ENCODE results near the gene DMRT1. TPM values are rescaled to one million over a fixed set of nuclear protein-coding genes. Genes with fewer than 3 reads are reported as not detected.
A peak's percentile ranks its signal among the peaks of the same experiment; 100 is the strongest.

Gene DMRT1
- total and polyA plus RNA-seq, 2 donors (not counting 1 experiment from before 2014, with no cell fraction given): not detected

DNA sequence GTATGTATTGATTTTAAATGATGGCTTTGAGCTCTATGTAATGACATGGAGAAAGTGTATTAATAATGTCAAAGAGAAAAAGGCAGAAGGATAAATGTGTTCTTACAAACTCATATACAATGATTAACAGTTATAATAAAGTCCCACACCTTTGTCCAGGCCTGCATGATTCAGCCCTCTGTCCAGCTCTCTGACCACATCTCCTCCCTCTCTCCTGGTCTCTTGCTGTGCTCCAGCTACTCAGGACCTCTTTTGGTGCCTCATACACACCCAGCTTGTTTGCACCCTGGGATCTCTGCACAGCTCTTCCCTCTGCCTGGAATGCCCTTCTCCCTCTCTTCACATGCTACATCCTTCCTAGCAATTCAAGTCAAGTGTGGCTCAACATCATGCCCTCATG lies 37.5 kb upstream of the DMRT1 start:
- Histone ChIP-seq H4K20me1 (ENCODE audit: control insufficient read depth, extremely low read depth, insufficient read depth, low read length) (no peaks in the 10 kb centered on the region), H3K4me3 (replicated peaks in 1 of 4; ENCODE audit: control extremely low read depth in 1 of 4, insufficient read depth in 1 of 4, low read depth in 3 of 4, low read length in 4 of 4) (no peak overlapping the region), H3K27me3 (ENCODE audit: control insufficient read depth, insufficient read depth, low read length) (no peaks in the 10 kb centered on the region), H3K79me2 (ENCODE audit: control insufficient read depth, insufficient read depth, low read length) (no peaks in the 10 kb centered on the region), H3K36me3 (ENCODE audit: control insufficient read depth, insufficient read depth, low read length) (no peaks in the 10 kb centered on the region), H3K4me1 (ENCODE audit: control insufficient read depth, extremely low read depth, insufficient read depth, low read length) (no peaks in the 10 kb centered on the region), H3K9me3 (ENCODE audit: control insufficient read depth, insufficient read depth, low read depth, low read length) (no peaks in the 10 kb centered on the region), H3K4me2 (ENCODE audit: extremely low read depth, insufficient read depth, low read length) (no peak overlapping the region), H3K9ac (ENCODE audit: insufficient read depth, low read length) (no peak overlapping the region), H3K27ac (ENCODE audit: insufficient read depth, low read length) (no peak overlapping the region), H2AFZ (ENCODE audit: low read length) (no peak overlapping the region)
- DNase-seq (ENCODE audit: low read depth in 2 of 2): peak in 1 of 2 donors; percentile 41
- TF ChIP-seq, protein P1, sequence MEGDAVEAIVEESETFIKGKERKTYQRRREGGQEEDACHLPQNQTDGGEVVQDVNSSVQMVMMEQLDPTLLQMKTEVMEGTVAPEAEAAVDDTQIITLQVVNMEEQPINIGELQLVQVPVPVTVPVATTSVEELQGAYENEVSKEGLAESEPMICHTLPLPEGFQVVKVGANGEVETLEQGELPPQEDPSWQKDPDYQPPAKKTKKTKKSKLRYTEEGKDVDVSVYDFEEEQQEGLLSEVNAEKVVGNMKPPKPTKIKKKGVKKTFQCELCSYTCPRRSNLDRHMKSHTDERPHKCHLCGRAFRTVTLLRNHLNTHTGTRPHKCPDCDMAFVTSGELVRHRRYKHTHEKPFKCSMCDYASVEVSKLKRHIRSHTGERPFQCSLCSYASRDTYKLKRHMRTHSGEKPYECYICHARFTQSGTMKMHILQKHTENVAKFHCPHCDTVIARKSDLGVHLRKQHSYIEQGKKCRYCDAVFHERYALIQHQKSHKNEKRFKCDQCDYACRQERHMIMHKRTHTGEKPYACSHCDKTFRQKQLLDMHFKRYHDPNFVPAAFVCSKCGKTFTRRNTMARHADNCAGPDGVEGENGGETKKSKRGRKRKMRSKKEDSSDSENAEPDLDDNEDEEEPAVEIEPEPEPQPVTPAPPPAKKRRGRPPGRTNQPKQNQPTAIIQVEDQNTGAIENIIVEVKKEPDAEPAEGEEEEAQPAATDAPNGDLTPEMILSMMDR (conservative IDR thresholded peaks at IDR 0.05 in 1 of 2, IDR thresholded peaks at IDR 0.05 in 1 of 2; ENCODE audit: low read depth in 1 of 2, low read length in 2 of 2): no peak
- TF ChIP-seq EZH2 (IDR thresholded peaks at IDR 0.05; ENCODE audit: low read length, missing control alignments): no peak

- TF ChIP-seq EZH2 (IDR thresholded peaks at IDR 0.05; ENCODE audit: low read length, missing control alignments): no peak
- TF ChIP-seq, protein P1 (conservative IDR thresholded peaks at IDR 0.05 in 1 of 2, IDR thresholded peaks at IDR 0.05 in 1 of 2; ENCODE audit: low read depth in 1 of 2, low read length in 2 of 2): no peak
- Histone ChIP-seq H2AFZ (ENCODE audit: low read length) (no peak overlapping the region), H3K27ac (ENCODE audit: insufficient read depth, low read length) (no peak overlapping the region), H3K4me2 (ENCODE audit: extremely low read depth, insufficient read depth, low read length) (no peak overlapping the region), H3K4me1 (ENCODE audit: control insufficient read depth, extremely low read depth, insufficient read depth, low read length) (no peaks in the 10 kb centered on the region), H3K9me3 (ENCODE audit: control insufficient read depth, insufficient read depth, low read depth, low read length) (no peaks in the 10 kb centered on the region), H3K27me3 (ENCODE audit: control insufficient read depth, insufficient read depth, low read length) (no peaks in the 10 kb centered on the region), H4K20me1 (ENCODE audit: control insufficient read depth, extremely low read depth, insufficient read depth, low read length) (no peaks in the 10 kb centered on the region), H3K4me3 (replicated peaks in 1 of 4; ENCODE audit: control extremely low read depth in 1 of 4, insufficient read depth in 1 of 4, low read depth in 3 of 4, low read length in 4 of 4) (no peak overlapping the region), H3K36me3 (ENCODE audit: control insufficient read depth, insufficient read depth, low read length) (no peaks in the 10 kb centered on the region), H3K79me2 (ENCODE audit: control insufficient read depth, insufficient read depth, low read length) (no peaks in the 10 kb centered on the region), H3K9ac (ENCODE audit: insufficient read depth, low read length) (no peak overlapping the region)
- DNase-seq (ENCODE audit: low read depth in 2 of 2): peak in 1 of 2 donors; percentile 50
Observed at GRCh38 chr9:805151-805550, 36.3 kb upstream of the DMRT1 start.

- H3K4me1 ChIP-seq (ENCODE audit: control insufficient read depth, extremely low read depth, insufficient read depth, low read length): no peaks in the 10 kb centered on the region
- H3K36me3 ChIP-seq (ENCODE audit: control insufficient read depth, insufficient read depth, low read length): no peaks in the 10 kb centered on the region
- no peak overlapping the region for H3K9ac ChIP-seq (ENCODE audit: insufficient read depth, low read length)
- H2AFZ ChIP-seq (ENCODE audit: low read length): no peak overlapping the region
- H3K27ac ChIP-seq (ENCODE audit: insufficient read depth, low read length): no peak overlapping the region
- TF ChIP-seq EZH2 (IDR thresholded peaks at IDR 0.05; ENCODE audit: low read length, missing control alignments): no peak
- TF ChIP-seq, protein P1 (conservative IDR thresholded peaks at IDR 0.05 in 1 of 2, IDR thresholded peaks at IDR 0.05 in 1 of 2; ENCODE audit: low read depth in 1 of 2, low read length in 2 of 2): peak; percentile 75 to 85
- peak; percentile 30 to 64 for DNase-seq (ENCODE audit: low read depth in 2 of 2)
- no peaks in the 10 kb centered on the region for H4K20me1 ChIP-seq (ENCODE audit: control insufficient read depth, extremely low read depth, insufficient read depth, low read length)
- no peak overlapping the region for H3K4me2 ChIP-seq (ENCODE audit: extremely low read depth, insufficient read depth, low read length)
- no peaks in the 10 kb centered on the region for H3K79me2 ChIP-seq (ENCODE audit: control insufficient read depth, insufficient read depth, low read length)
- H3K4me3 ChIP-seq (replicated peaks in 1 of 4; ENCODE audit: control extremely low read depth in 1 of 4, insufficient read depth in 1 of 4, low read depth in 3 of 4, low read length in 4 of 4): no peak overlapping the region
- no peaks in the 10 kb centered on the region for H3K27me3 ChIP-seq (ENCODE audit: control insufficient read depth, insufficient read depth, low read length)
- H3K9me3 ChIP-seq (ENCODE audit: control insufficient read depth, insufficient read depth, low read depth, low read length): no peaks in the 10 kb centered on the region
Observed at GRCh38 chr9:806285-807156, 35.0 kb upstream of the DMRT1 start.

Data from fibroblast of lung (primary cell).